HG03139 (cell line): Measurements from ENCODE around the gene AHR.

Experiments used
- ATAC-seq: cut with Tn5 transposase; IDR thresholded peaks from one replicate; pipeline ENCODE4 v1.9.1; 2021; ENCODE audit not compliant: unreplicated experiment

Gene AHR

GRCh38 chr7:17302575-17303142 is 4.2 kb downstream of the AHR start:
- ATAC-seq = peak; percentile 29

GRCh38 chr7:17304926-17305325 is 6.5 kb downstream of the AHR start:
- ATAC-seq = no peak

- no peak for ATAC-seq
These were observed 7.1 kb downstream of the AHR start for GRCh38 chr7:17305387-17306171.

- no peak for ATAC-seq
These were observed 8.5 kb downstream of the AHR start for GRCh38 chr7:17307000-17307399.

- ATAC-seq = no peak
These were observed 9.1 kb downstream of the AHR start for GRCh38 chr7:17307558-17307957.

- ATAC-seq = no peak
These were observed 9.7 kb downstream of the AHR start for GRCh38 chr7:17307969-17308648.

- ATAC-seq = no peak
These were observed 12.7 kb downstream of the AHR start for GRCh38 chr7:17311194-17311593.

GRCh38 chr7:17311952-17312351 is 13.5 kb downstream of the AHR start:
- no peak for ATAC-seq

- ATAC-seq = no peak
These were observed 14.2 kb downstream of the AHR start for GRCh38 chr7:17312641-17313040.

- ATAC-seq = no peak
These were observed 14.7 kb downstream of the AHR start for GRCh38 chr7:17313194-17313593.

GRCh38 chr7:17315974-17316373 is 17.5 kb downstream of the AHR start:
- no peak for ATAC-seq

- no peak for ATAC-seq
These were observed 19.7 kb downstream of the AHR start for GRCh38 chr7:17318146-17318545.

GRCh38 chr7:17319164-17320101 is 21.0 kb downstream of the AHR start:
- no peak for ATAC-seq

GRCh38 chr7:17320102-17320497 is 21.6 kb downstream of the AHR start:
- ATAC-seq = no peak

- no peak for ATAC-seq
These were observed 22.2 kb downstream of the AHR start for GRCh38 chr7:17320657-17321056.

GRCh38 chr7:17325364-17325763 is 26.9 kb downstream of the AHR start:
- ATAC-seq = no peak

GRCh38 chr7:17326378-17326777 is 27.9 kb downstream of the AHR start:
- no peak for ATAC-seq

- ATAC-seq = no peak
These were observed 30.2 kb downstream of the AHR start for GRCh38 chr7:17328641-17329040.

- ATAC-seq = no peak
These were observed 31.0 kb downstream of the AHR start for GRCh38 chr7:17329440-17329839.

GRCh38 chr7:17331891-17332501 is 33.5 kb downstream of the AHR start:
- no peak for ATAC-seq

- no peak for ATAC-seq
These were observed 34.8 kb downstream of the AHR start for GRCh38 chr7:17333221-17333620.
